Stomach (tissue), 4 donors: ENCODE measurements around the gene PANK2.

Source experiments
- EP300 ChIP-seq: sonication (generic); formaldehyde crosslinking; IDR thresholded peaks from one replicate; pipeline ENCODE4 v1.6.1; 2017; ENCODE audit warnings: antibody characterized with exemption
- POLR2A ChIP-seq, 4 donors: fragments of 450-650 bp; IDR thresholded peaks; one replicate each; pipeline ENCODE4 v1.6.1; 2016; ENCODE audit warnings: antibody characterized with exemption in 4 of 4, control low read depth in 2 of 4, mild to moderate bottlenecking in 1 of 4, moderate library complexity in 1 of 4
- TF ChIP-seq, protein P1 (sequence below), 7 experiments: fragments of 450-650 bp in 4 of 7; fragments of 200-600 bp in 3 of 7; sonication (generic) in 3 of 7; IDR thresholded peaks; one replicate each; pipeline ENCODE4 v1.5.1; 2016 to 2019; ENCODE audit warnings: antibody characterized with exemption in 7 of 7, control low read depth in 2 of 7, mild to moderate bottlenecking in 1 of 7

DNA sequence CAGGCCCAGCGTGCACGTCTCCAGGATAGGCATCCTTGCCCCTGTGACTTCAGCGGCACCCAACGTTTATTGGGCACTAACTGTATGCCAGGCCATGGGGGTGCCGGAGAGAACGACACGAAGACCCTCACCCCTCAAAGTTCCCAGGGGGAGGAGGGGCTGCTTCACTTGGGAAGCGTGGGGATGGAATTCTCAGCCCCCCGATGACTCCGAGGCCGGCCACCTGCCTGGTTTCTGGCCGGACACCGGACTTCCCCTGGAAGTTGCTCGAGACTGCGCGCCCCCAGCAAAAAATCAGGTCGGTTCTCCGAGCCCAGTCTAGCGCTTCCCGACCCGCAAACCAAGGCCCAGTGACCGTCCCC lies 42.8 kb upstream of the PANK2 start:
- TF ChIP-seq, protein P1, sequence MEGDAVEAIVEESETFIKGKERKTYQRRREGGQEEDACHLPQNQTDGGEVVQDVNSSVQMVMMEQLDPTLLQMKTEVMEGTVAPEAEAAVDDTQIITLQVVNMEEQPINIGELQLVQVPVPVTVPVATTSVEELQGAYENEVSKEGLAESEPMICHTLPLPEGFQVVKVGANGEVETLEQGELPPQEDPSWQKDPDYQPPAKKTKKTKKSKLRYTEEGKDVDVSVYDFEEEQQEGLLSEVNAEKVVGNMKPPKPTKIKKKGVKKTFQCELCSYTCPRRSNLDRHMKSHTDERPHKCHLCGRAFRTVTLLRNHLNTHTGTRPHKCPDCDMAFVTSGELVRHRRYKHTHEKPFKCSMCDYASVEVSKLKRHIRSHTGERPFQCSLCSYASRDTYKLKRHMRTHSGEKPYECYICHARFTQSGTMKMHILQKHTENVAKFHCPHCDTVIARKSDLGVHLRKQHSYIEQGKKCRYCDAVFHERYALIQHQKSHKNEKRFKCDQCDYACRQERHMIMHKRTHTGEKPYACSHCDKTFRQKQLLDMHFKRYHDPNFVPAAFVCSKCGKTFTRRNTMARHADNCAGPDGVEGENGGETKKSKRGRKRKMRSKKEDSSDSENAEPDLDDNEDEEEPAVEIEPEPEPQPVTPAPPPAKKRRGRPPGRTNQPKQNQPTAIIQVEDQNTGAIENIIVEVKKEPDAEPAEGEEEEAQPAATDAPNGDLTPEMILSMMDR (IDR thresholded peaks at IDR 0.05) = no peak
- peak in 1 of 4 donors; percentile 41 for TF ChIP-seq POLR2A (IDR thresholded peaks at IDR 0.05)
- no peak for TF ChIP-seq EP300
